ENCODE measurements around the gene CCDC54.

Gene CCDC54

GRCh38 chr3:107384907-107385306 lies 7.7 kb downstream of the CCDC54 start:
- Histone ChIP-seq H3K9me3 (ENCODE audit: control insufficient read depth in 1 of 2, low read length in 2 of 2) (no peaks in the 10 kb centered on the region), H3K4me3 (ENCODE audit: low read depth in 1 of 2, low read length in 2 of 2) (no peak overlapping the region), H3K4me1 (ENCODE audit: control insufficient read depth in 1 of 2, insufficient read depth in 2 of 2, low read length in 2 of 2) (no peaks in the 10 kb centered on the region), H3K9ac (ENCODE audit: low read depth in 1 of 2, low read length in 2 of 2) (no peak overlapping the region), H3K36me3 (ENCODE audit: control insufficient read depth in 1 of 2, insufficient read depth in 2 of 2, low read length in 2 of 2) (no peaks in the 10 kb centered on the region), H3K27me3 (ENCODE audit: control insufficient read depth in 1 of 2, insufficient read depth in 2 of 2, low read length in 2 of 2) (no peaks in the 10 kb centered on the region), H3K27ac (ENCODE audit: low read depth, low read length) (no peak overlapping the region)

GRCh38 chr3:107387555-107387954 lies 10.3 kb downstream of the CCDC54 start:
- H3K27me3 ChIP-seq (ENCODE audit: control insufficient read depth in 1 of 2, insufficient read depth in 2 of 2, low read length in 2 of 2) = no peaks in the 10 kb centered on the region
- no peaks in the 10 kb centered on the region for H3K9me3 ChIP-seq (ENCODE audit: control insufficient read depth in 1 of 2, low read length in 2 of 2)
- no peak overlapping the region for H3K9ac ChIP-seq (ENCODE audit: low read depth in 1 of 2, low read length in 2 of 2)
- no peaks in the 10 kb centered on the region for H3K36me3 ChIP-seq (ENCODE audit: control insufficient read depth in 1 of 2, insufficient read depth in 2 of 2, low read length in 2 of 2)
- H3K4me1 ChIP-seq (ENCODE audit: control insufficient read depth in 1 of 2, insufficient read depth in 2 of 2, low read length in 2 of 2) = no peaks in the 10 kb centered on the region
- H3K27ac ChIP-seq (ENCODE audit: low read depth, low read length) = no peak overlapping the region
- H3K4me3 ChIP-seq (ENCODE audit: low read depth in 1 of 2, low read length in 2 of 2) = no peak overlapping the region

- Histone ChIP-seq H3K27me3 (ENCODE audit: control insufficient read depth in 1 of 2, insufficient read depth in 2 of 2, low read length in 2 of 2) (no peaks in the 10 kb centered on the region), H3K4me3 (ENCODE audit: low read depth in 1 of 2, low read length in 2 of 2) (no peak overlapping the region), H3K27ac (ENCODE audit: low read depth, low read length) (no peak overlapping the region), H3K9me3 (ENCODE audit: control insufficient read depth in 1 of 2, low read length in 2 of 2) (no peaks in the 10 kb centered on the region), H3K9ac (ENCODE audit: low read depth in 1 of 2, low read length in 2 of 2) (no peak overlapping the region), H3K36me3 (ENCODE audit: control insufficient read depth in 1 of 2, insufficient read depth in 2 of 2, low read length in 2 of 2) (no peaks in the 10 kb centered on the region), H3K4me1 (ENCODE audit: control insufficient read depth in 1 of 2, insufficient read depth in 2 of 2, low read length in 2 of 2) (no peaks in the 10 kb centered on the region)
Measured at GRCh38 chr3:107392549-107393165, 15.4 kb downstream of the CCDC54 start.

GRCh38 chr3:107394502-107394901 lies 17.3 kb downstream of the CCDC54 start:
- H3K27me3 ChIP-seq (ENCODE audit: control insufficient read depth in 1 of 2, insufficient read depth in 2 of 2, low read length in 2 of 2) = no peaks in the 10 kb centered on the region
- no peaks in the 10 kb centered on the region for H3K36me3 ChIP-seq (ENCODE audit: control insufficient read depth in 1 of 2, insufficient read depth in 2 of 2, low read length in 2 of 2)
- no peak overlapping the region for H3K9ac ChIP-seq (ENCODE audit: low read depth in 1 of 2, low read length in 2 of 2)
- no peaks in the 10 kb centered on the region for H3K9me3 ChIP-seq (ENCODE audit: control insufficient read depth in 1 of 2, low read length in 2 of 2)
- H3K4me3 ChIP-seq (ENCODE audit: low read depth in 1 of 2, low read length in 2 of 2) = no peak overlapping the region
- no peaks in the 10 kb centered on the region for H3K4me1 ChIP-seq (ENCODE audit: control insufficient read depth in 1 of 2, insufficient read depth in 2 of 2, low read length in 2 of 2)
- H3K27ac ChIP-seq (ENCODE audit: low read depth, low read length) = no peak overlapping the region

- Histone ChIP-seq H3K9ac (ENCODE audit: low read depth in 1 of 2, low read length in 2 of 2) (no peak overlapping the region), H3K27me3 (ENCODE audit: control insufficient read depth in 1 of 2, insufficient read depth in 2 of 2, low read length in 2 of 2) (no peaks in the 10 kb centered on the region)
Measured at GRCh38 chr3:107395066-107395465, 17.8 kb downstream of the CCDC54 start.

GRCh38 chr3:107401301-107401700 lies 24.1 kb downstream of the CCDC54 start:
- Histone ChIP-seq H3K27ac (ENCODE audit: low read depth, low read length) (no peak overlapping the region), H3K27me3 (ENCODE audit: control insufficient read depth in 1 of 2, insufficient read depth in 2 of 2, low read length in 2 of 2) (no peaks in the 10 kb centered on the region), H3K4me1 (ENCODE audit: control insufficient read depth in 1 of 2, insufficient read depth in 2 of 2, low read length in 2 of 2) (no peaks in the 10 kb centered on the region), H3K4me3 (ENCODE audit: low read depth in 1 of 2, low read length in 2 of 2) (no peak overlapping the region), H3K9me3 (ENCODE audit: control insufficient read depth in 1 of 2, low read length in 2 of 2) (no peaks in the 10 kb centered on the region), H3K36me3 (ENCODE audit: control insufficient read depth in 1 of 2, insufficient read depth in 2 of 2, low read length in 2 of 2) (no peaks in the 10 kb centered on the region), H3K9ac (ENCODE audit: low read depth in 1 of 2, low read length in 2 of 2) (no peak overlapping the region)

More at GRCh38 chr3:107395066-107395465, 17.8 kb downstream of the CCDC54 start:
- H3K27ac ChIP-seq (ENCODE audit: low read depth, low read length) = no peak overlapping the region
- H3K36me3 ChIP-seq (ENCODE audit: control insufficient read depth in 1 of 2, insufficient read depth in 2 of 2, low read length in 2 of 2) = no peaks in the 10 kb centered on the region
- no peaks in the 10 kb centered on the region for H3K4me1 ChIP-seq (ENCODE audit: control insufficient read depth in 1 of 2, insufficient read depth in 2 of 2, low read length in 2 of 2)
- H3K9me3 ChIP-seq (ENCODE audit: control insufficient read depth in 1 of 2, low read length in 2 of 2) = no peaks in the 10 kb centered on the region
- no peak overlapping the region for H3K4me3 ChIP-seq (ENCODE audit: low read depth in 1 of 2, low read length in 2 of 2)

- no peak overlapping the region for H3K9ac ChIP-seq (ENCODE audit: low read depth in 1 of 2, low read length in 2 of 2)
- no peak overlapping the region for H3K27ac ChIP-seq (ENCODE audit: low read depth, low read length)
- no peaks in the 10 kb centered on the region for H3K36me3 ChIP-seq (ENCODE audit: control insufficient read depth in 1 of 2, insufficient read depth in 2 of 2, low read length in 2 of 2)
- no peaks in the 10 kb centered on the region for H3K9me3 ChIP-seq (ENCODE audit: control insufficient read depth in 1 of 2, low read length in 2 of 2)
- no peak overlapping the region for H3K4me3 ChIP-seq (ENCODE audit: low read depth in 1 of 2, low read length in 2 of 2)
- H3K4me1 ChIP-seq (ENCODE audit: control insufficient read depth in 1 of 2, insufficient read depth in 2 of 2, low read length in 2 of 2) = no peaks in the 10 kb centered on the region
- no peaks in the 10 kb centered on the region for H3K27me3 ChIP-seq (ENCODE audit: control insufficient read depth in 1 of 2, insufficient read depth in 2 of 2, low read length in 2 of 2)
Measured at GRCh38 chr3:107402214-107402613, 25.0 kb downstream of the CCDC54 start.

GRCh38 chr3:107404727-107405469 lies 27.7 kb downstream of the CCDC54 start:
- no peak overlapping the region for H3K27ac ChIP-seq (ENCODE audit: low read depth, low read length)
- no peaks in the 10 kb centered on the region for H3K36me3 ChIP-seq (ENCODE audit: control insufficient read depth in 1 of 2, insufficient read depth in 2 of 2, low read length in 2 of 2)
- H3K9ac ChIP-seq (ENCODE audit: low read depth in 1 of 2, low read length in 2 of 2) = no peak overlapping the region
- H3K4me1 ChIP-seq (ENCODE audit: control insufficient read depth in 1 of 2, insufficient read depth in 2 of 2, low read length in 2 of 2) = no peaks in the 10 kb centered on the region
- H3K27me3 ChIP-seq (ENCODE audit: control insufficient read depth in 1 of 2, insufficient read depth in 2 of 2, low read length in 2 of 2) = no peaks in the 10 kb centered on the region
- H3K9me3 ChIP-seq (ENCODE audit: control insufficient read depth in 1 of 2, low read length in 2 of 2) = no peaks in the 10 kb centered on the region
- H3K4me3 ChIP-seq (ENCODE audit: low read depth in 1 of 2, low read length in 2 of 2) = no peak overlapping the region

- Histone ChIP-seq H3K9me3 (ENCODE audit: control insufficient read depth in 1 of 2, low read length in 2 of 2) (peaks cover 0 to 2% of the 10 kb centered on the region in 2 donors), H3K36me3 (ENCODE audit: control insufficient read depth in 1 of 2, insufficient read depth in 2 of 2, low read length in 2 of 2) (no peaks in the 10 kb centered on the region), H3K27me3 (ENCODE audit: control insufficient read depth in 1 of 2, insufficient read depth in 2 of 2, low read length in 2 of 2) (no peaks in the 10 kb centered on the region), H3K4me1 (ENCODE audit: control insufficient read depth in 1 of 2, insufficient read depth in 2 of 2, low read length in 2 of 2) (no peaks in the 10 kb centered on the region), H3K27ac (ENCODE audit: low read depth, low read length) (no peak overlapping the region), H3K9ac (ENCODE audit: low read depth in 1 of 2, low read length in 2 of 2) (no peak overlapping the region), H3K4me3 (ENCODE audit: low read depth in 1 of 2, low read length in 2 of 2) (no peak overlapping the region)
Measured at GRCh38 chr3:107407355-107407754, 30.1 kb downstream of the CCDC54 start.

GRCh38 chr3:107408513-107408912 lies 31.3 kb downstream of the CCDC54 start:
- peaks cover 0 to 2% of the 10 kb centered on the region in 2 donors for H3K9me3 ChIP-seq (ENCODE audit: control insufficient read depth in 1 of 2, low read length in 2 of 2)
- no peak overlapping the region for H3K4me3 ChIP-seq (ENCODE audit: low read depth in 1 of 2, low read length in 2 of 2)
- no peaks in the 10 kb centered on the region for H3K27me3 ChIP-seq (ENCODE audit: control insufficient read depth in 1 of 2, insufficient read depth in 2 of 2, low read length in 2 of 2)
- no peak overlapping the region for H3K9ac ChIP-seq (ENCODE audit: low read depth in 1 of 2, low read length in 2 of 2)
- H3K36me3 ChIP-seq (ENCODE audit: control insufficient read depth in 1 of 2, insufficient read depth in 2 of 2, low read length in 2 of 2) = no peaks in the 10 kb centered on the region
- no peak overlapping the region for H3K27ac ChIP-seq (ENCODE audit: low read depth, low read length)
- no peaks in the 10 kb centered on the region for H3K4me1 ChIP-seq (ENCODE audit: control insufficient read depth in 1 of 2, insufficient read depth in 2 of 2, low read length in 2 of 2)
